ENCODE data around the gene SLC25A36.
"Not testable (repeated sequence)": the region's sequence is repeated elsewhere in the genome, so short reads cannot be mapped to it uniquely, and the experiment has no call there.

Gene SLC25A36

DNA sequence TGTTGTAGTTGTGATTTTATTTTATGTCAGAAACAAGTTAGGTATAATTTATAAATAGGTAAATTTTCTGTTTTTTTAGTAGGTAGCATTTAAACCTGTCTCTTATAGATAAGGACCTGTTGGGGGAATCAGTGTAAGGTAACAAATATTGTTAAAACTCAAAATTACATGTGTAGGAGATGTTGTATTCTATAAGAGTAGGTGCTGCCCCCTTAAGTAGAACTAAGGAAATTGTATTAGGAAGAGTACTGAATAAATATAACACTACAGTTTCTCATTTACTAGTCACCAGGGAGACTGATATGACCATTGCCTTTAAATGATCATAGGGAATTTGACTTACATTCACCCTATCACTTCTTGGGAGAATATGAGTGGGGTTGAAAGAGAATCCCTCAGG lies 31.2 kb downstream of the SLC25A36 start:
- H3K4me2 ChIP-seq (ENCODE audit: low read length), result no peak overlapping the region
- H3K9me2 ChIP-seq (replicated peaks; ENCODE audit: control insufficient read depth, low read length), result no peaks in the 10 kb centered on the region
- H3K4me1 ChIP-seq (ENCODE audit: control insufficient read depth, low read length), result no peaks in the 10 kb centered on the region
- peaks cover 42% of the 10 kb centered on the region for H3K36me3 ChIP-seq (ENCODE audit: control insufficient read depth, low read length)
- H3K9me3 ChIP-seq (ENCODE audit: control insufficient read depth, insufficient read depth, low read length), result no peaks in the 10 kb centered on the region
- no peak overlapping the region for H3K4me3 ChIP-seq (ENCODE audit: low read length)
- H3F3A ChIP-seq (ENCODE audit: control insufficient read depth, insufficient read depth), result no peaks in the 10 kb centered on the region
- H3K27ac ChIP-seq (ENCODE audit: low read depth, low read length), result no peak overlapping the region
- no peaks in the 10 kb centered on the region; the same call in 1 of the 2 replicates for H4K20me1 ChIP-seq (ENCODE audit: control insufficient read depth, insufficient read depth, low read depth, low read length)
- no peaks in the 10 kb centered on the region for H3K79me2 ChIP-seq (ENCODE audit: control insufficient read depth, low read length)
- H3K27me3 ChIP-seq (ENCODE audit: control insufficient read depth, low read length), result no peaks in the 10 kb centered on the region
- TF ChIP-seq, protein P1, sequence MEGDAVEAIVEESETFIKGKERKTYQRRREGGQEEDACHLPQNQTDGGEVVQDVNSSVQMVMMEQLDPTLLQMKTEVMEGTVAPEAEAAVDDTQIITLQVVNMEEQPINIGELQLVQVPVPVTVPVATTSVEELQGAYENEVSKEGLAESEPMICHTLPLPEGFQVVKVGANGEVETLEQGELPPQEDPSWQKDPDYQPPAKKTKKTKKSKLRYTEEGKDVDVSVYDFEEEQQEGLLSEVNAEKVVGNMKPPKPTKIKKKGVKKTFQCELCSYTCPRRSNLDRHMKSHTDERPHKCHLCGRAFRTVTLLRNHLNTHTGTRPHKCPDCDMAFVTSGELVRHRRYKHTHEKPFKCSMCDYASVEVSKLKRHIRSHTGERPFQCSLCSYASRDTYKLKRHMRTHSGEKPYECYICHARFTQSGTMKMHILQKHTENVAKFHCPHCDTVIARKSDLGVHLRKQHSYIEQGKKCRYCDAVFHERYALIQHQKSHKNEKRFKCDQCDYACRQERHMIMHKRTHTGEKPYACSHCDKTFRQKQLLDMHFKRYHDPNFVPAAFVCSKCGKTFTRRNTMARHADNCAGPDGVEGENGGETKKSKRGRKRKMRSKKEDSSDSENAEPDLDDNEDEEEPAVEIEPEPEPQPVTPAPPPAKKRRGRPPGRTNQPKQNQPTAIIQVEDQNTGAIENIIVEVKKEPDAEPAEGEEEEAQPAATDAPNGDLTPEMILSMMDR (IDR thresholded peaks at IDR 0.05; ENCODE audit: low read depth, low read length, poor library complexity, severe bottlenecking), result peak; percentile 48
- TF ChIP-seq EZH2phosphoT487 (IDR thresholded peaks at IDR 0.05; ENCODE audit: borderline replicate concordance, low read length), result no peak

- Histone ChIP-seq H3K27ac (ENCODE audit: low read depth, low read length) (no peak overlapping the region), H3K4me1 (ENCODE audit: control insufficient read depth, low read length) (no peaks in the 10 kb centered on the region), H3K27me3 (ENCODE audit: control insufficient read depth, low read length) (no peaks in the 10 kb centered on the region), H3K9me2 (replicated peaks; ENCODE audit: control insufficient read depth, low read length) (no peaks in the 10 kb centered on the region), H3F3A (ENCODE audit: control insufficient read depth, insufficient read depth) (0 out of 2 replicates have a peak, but pooled peaks cover 2% of the 10 kb centered on the region), H3K9me3 (ENCODE audit: control insufficient read depth, insufficient read depth, low read length) (no peaks in the 10 kb centered on the region), H4K20me1 (ENCODE audit: control insufficient read depth, insufficient read depth, low read depth, low read length) (no peaks in the 10 kb centered on the region; the same call in 1 of the 2 replicates), H3K79me2 (ENCODE audit: control insufficient read depth, low read length) (no peaks in the 10 kb centered on the region), H3K4me2 (ENCODE audit: low read length) (no peak overlapping the region), H3K36me3 (ENCODE audit: control insufficient read depth, low read length) (peaks cover 46% of the 10 kb centered on the region), H3K4me3 (ENCODE audit: low read length) (no peak overlapping the region)
- TF ChIP-seq, protein P1 (IDR thresholded peaks at IDR 0.05; ENCODE audit: low read depth, low read length, poor library complexity, severe bottlenecking), result no peak
- no peak for TF ChIP-seq EZH2phosphoT487 (IDR thresholded peaks at IDR 0.05; ENCODE audit: borderline replicate concordance, low read length)
Measured at GRCh38 chr3:140974900-140975299, 33.3 kb downstream of the SLC25A36 start.

GRCh38 chr3:140980663-140981062 lies 39.0 kb downstream of the SLC25A36 start:
- Histone ChIP-seq H3K9me2 (replicated peaks; ENCODE audit: control insufficient read depth, low read length) (no peaks in the 10 kb centered on the region), H3K9me3 (ENCODE audit: control insufficient read depth, insufficient read depth, low read length) (no peaks in the 10 kb centered on the region), H3K4me3 (ENCODE audit: low read length) (no peak overlapping the region), H3F3A (ENCODE audit: control insufficient read depth, insufficient read depth) (0 out of 2 replicates have a peak, but pooled peaks cover 4% of the 10 kb centered on the region), H3K4me1 (ENCODE audit: control insufficient read depth, low read length) (no peaks in the 10 kb centered on the region), H3K27me3 (ENCODE audit: control insufficient read depth, low read length) (no peaks in the 10 kb centered on the region), H3K36me3 (ENCODE audit: control insufficient read depth, low read length) (peaks cover 19% of the 10 kb centered on the region), H3K27ac (ENCODE audit: low read depth, low read length) (no peak overlapping the region), H3K4me2 (ENCODE audit: low read length) (no peak overlapping the region), H3K79me2 (ENCODE audit: control insufficient read depth, low read length) (no peaks in the 10 kb centered on the region), H4K20me1 (ENCODE audit: control insufficient read depth, insufficient read depth, low read depth, low read length) (no peaks in the 10 kb centered on the region)
- TF ChIP-seq, protein P1 (IDR thresholded peaks at IDR 0.05; ENCODE audit: low read depth, low read length, poor library complexity, severe bottlenecking), result no peak
- TF ChIP-seq EZH2phosphoT487 (IDR thresholded peaks at IDR 0.05; ENCODE audit: borderline replicate concordance, low read length), result no peak

DNA sequence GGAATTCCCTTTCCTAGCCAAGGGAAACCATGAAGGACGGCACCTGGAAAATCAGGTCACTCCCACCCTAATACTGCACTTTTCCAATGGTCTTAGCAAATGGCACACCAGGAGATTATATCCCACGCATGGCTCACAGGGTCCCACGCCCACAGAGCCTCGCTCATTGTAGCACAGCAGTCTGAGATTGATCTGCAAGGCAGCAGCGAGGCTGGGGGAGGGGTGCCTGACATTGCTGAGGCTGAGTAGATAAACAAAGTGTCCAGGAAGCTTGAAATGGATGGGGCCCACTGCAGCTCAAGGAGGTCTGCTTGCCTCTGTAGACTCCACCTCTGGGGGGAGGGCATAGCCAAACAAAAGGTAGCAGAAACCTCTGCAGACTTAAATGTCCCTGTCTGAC lies 46.2 kb downstream of the SLC25A36 start:
- not testable (repeated sequence) for H3K9me2 ChIP-seq (replicated peaks; ENCODE audit: control insufficient read depth, low read length); H3K27me3 ChIP-seq (ENCODE audit: control insufficient read depth, low read length); H4K20me1 ChIP-seq (ENCODE audit: control insufficient read depth, insufficient read depth, low read depth, low read length); H3K36me3 ChIP-seq (ENCODE audit: control insufficient read depth, low read length); H3K4me2 ChIP-seq (ENCODE audit: low read length); H3K9me3 ChIP-seq (ENCODE audit: control insufficient read depth, insufficient read depth, low read length); H3K27ac ChIP-seq (ENCODE audit: low read depth, low read length); H3K79me2 ChIP-seq (ENCODE audit: control insufficient read depth, low read length); H3F3A ChIP-seq (ENCODE audit: control insufficient read depth, insufficient read depth); H3K4me1 ChIP-seq (ENCODE audit: control insufficient read depth, low read length); H3K4me3 ChIP-seq (ENCODE audit: low read length)

All from DOHH2 (cell line).